Measurements from ENCODE around the gene BPIFA2.

GRCh38 chr20:33124261-33124660, 43.7 kb upstream of the BPIFA2 start:
- TF ChIP-seq CTCF (optimal IDR thresholded peaks at IDR 0.05 in 1 of 3, IDR thresholded peaks at IDR 0.05 in 1 of 3, conservative IDR thresholded peaks at IDR 0.05 in 1 of 3; ENCODE audit: extremely low read depth in 1 of 3, insufficient read depth in 2 of 3, low read length in 3 of 3) = no peak
- no peak for TF ChIP-seq EZH2 (IDR thresholded peaks at IDR 0.05; ENCODE audit: low read length)
